ENCODE data around the gene CHI3L2. TPM values are rescaled to one million over a fixed set of nuclear protein-coding genes. Genes with fewer than 3 reads are reported as not detected.

Gene CHI3L2
- total RNA-seq, 2 donors from 2014 or later: 2.2 to 5.9 TPM

GRCh38 chr1:111234866-111235265 is 7.4 kb downstream of the CHI3L2 start:
- H3K27me3 ChIP-seq (replicated peaks; ENCODE audit: insufficient read depth): no peaks in the 10 kb centered on the region
- no peaks in the 10 kb centered on the region for H3K4me1 ChIP-seq (ENCODE audit: control insufficient read depth in 1 of 2, low read depth in 2 of 2)
- DNase-seq (ENCODE audit: low spot score) (no peak), ATAC-seq (ENCODE audit: insufficient number of reproducible peaks, low FRiP score, low read depth) (no peak)
- TF ChIP-seq CTCF (IDR thresholded peaks at IDR 0.05): no peak
- no peak overlapping the region for H3K27ac ChIP-seq
- H3K36me3 ChIP-seq: no peaks in the 10 kb centered on the region
- no peak overlapping the region for H3K4me3 ChIP-seq
- H3K9me3 ChIP-seq: no peaks in the 10 kb centered on the region

GRCh38 chr1:111236379-111236778 is 8.9 kb downstream of the CHI3L2 start:
- no peak overlapping the region for H3K4me3 ChIP-seq
- H3K9me3 ChIP-seq: no peaks in the 10 kb centered on the region
- no peak for ATAC-seq (ENCODE audit: insufficient number of reproducible peaks, low FRiP score, low read depth)
- no peak overlapping the region for H3K27ac ChIP-seq
- TF ChIP-seq CTCF (IDR thresholded peaks at IDR 0.05): no peak
- no peaks in the 10 kb centered on the region for H3K27me3 ChIP-seq (replicated peaks; ENCODE audit: insufficient read depth)
- DNase-seq (ENCODE audit: low spot score): no peak
- no peaks in the 10 kb centered on the region for H3K36me3 ChIP-seq
- H3K4me1 ChIP-seq (ENCODE audit: control insufficient read depth in 1 of 2, low read depth in 2 of 2): no peaks in the 10 kb centered on the region

- Histone ChIP-seq H3K9me3 (no peaks in the 10 kb centered on the region), H3K27ac (no peak overlapping the region), H3K27me3 (replicated peaks; ENCODE audit: insufficient read depth) (no peaks in the 10 kb centered on the region), H3K4me3 (no peak overlapping the region), H3K36me3 (no peaks in the 10 kb centered on the region), H3K4me1 (ENCODE audit: control insufficient read depth in 1 of 2, low read depth in 2 of 2) (no peaks in the 10 kb centered on the region)
- ATAC-seq (ENCODE audit: insufficient number of reproducible peaks, low FRiP score, low read depth) (no peak), DNase-seq (ENCODE audit: low spot score) (no peak)
- TF ChIP-seq CTCF (IDR thresholded peaks at IDR 0.05): no peak
Observed at GRCh38 chr1:111236806-111237205, 9.3 kb downstream of the CHI3L2 start.

- no peaks in the 10 kb centered on the region for H3K36me3 ChIP-seq
- no peaks in the 10 kb centered on the region for H3K9me3 ChIP-seq
- no peaks in the 10 kb centered on the region for H3K27me3 ChIP-seq (replicated peaks; ENCODE audit: insufficient read depth)
- no peak for DNase-seq (ENCODE audit: low spot score)
- ATAC-seq (ENCODE audit: insufficient number of reproducible peaks, low FRiP score, low read depth): no peak
- no peak overlapping the region for H3K27ac ChIP-seq
- H3K4me3 ChIP-seq: no peak overlapping the region
- no peak for TF ChIP-seq CTCF (IDR thresholded peaks at IDR 0.05)
- no peaks in the 10 kb centered on the region for H3K4me1 ChIP-seq (ENCODE audit: control insufficient read depth in 1 of 2, low read depth in 2 of 2)
Observed at GRCh38 chr1:111238056-111238795, 10.7 kb downstream of the CHI3L2 start.

- Histone ChIP-seq H3K4me3 (no peak overlapping the region), H3K36me3 (no peaks in the 10 kb centered on the region), H3K9me3 (no peaks in the 10 kb centered on the region), H3K27me3 (replicated peaks; ENCODE audit: insufficient read depth) (no peaks in the 10 kb centered on the region), H3K4me1 (ENCODE audit: control insufficient read depth in 1 of 2, low read depth in 2 of 2) (no peaks in the 10 kb centered on the region), H3K27ac (no peak overlapping the region)
- ATAC-seq (ENCODE audit: insufficient number of reproducible peaks, low FRiP score, low read depth): no peak
- TF ChIP-seq CTCF (IDR thresholded peaks at IDR 0.05): no peak
- DNase-seq (ENCODE audit: low spot score): no peak
Observed at GRCh38 chr1:111241797-111242196, 14.3 kb downstream of the CHI3L2 start.
